OCI-M1 (cell line): ENCODE results near the gene MCL1.
A peak's percentile ranks its signal among the peaks of the same experiment; 100 is the strongest.
"Not testable (repeated sequence)": the region's sequence is repeated elsewhere in the genome, so short reads cannot be mapped to it uniquely, and the experiment has no call there.

ENCODE experiments used
- DNase-seq: peaks from one replicate; lab custom pipeline; 2025; lab: John Stamatoyannopoulos, UW

The MCL1 gene

GRCh38 chr1:150579110-150579944 lies at the start of gene MCL1:
Gene MCL1 (minus strand): TSS chr1:150579610. CDS start chr1:150579530, 80 bp downstream.
- DNase-seq, result peak; percentile 99

GRCh38 chr1:150628766-150629114 lies 49.3 kb upstream of the MCL1 start:
- no peak for DNase-seq

GRCh38 chr1:150627826-150628410 lies 48.5 kb upstream of the MCL1 start:
- no peak for DNase-seq

GRCh38 chr1:150626150-150626549 lies 46.7 kb upstream of the MCL1 start:
- DNase-seq, result no peak

GRCh38 chr1:150624546-150624945 lies 45.1 kb upstream of the MCL1 start:
- DNase-seq, result not testable (repeated sequence)

- DNase-seq, result not testable (repeated sequence)
Measured at GRCh38 chr1:150624134-150624533, 44.7 kb upstream of the MCL1 start.

GRCh38 chr1:150622303-150622975 lies 43.0 kb upstream of the MCL1 start:
- DNase-seq, result no peak

- DNase-seq, result peak; percentile 69
Measured at GRCh38 chr1:150621497-150622302, 42.3 kb upstream of the MCL1 start.

- DNase-seq, result no peak
Measured at GRCh38 chr1:150620919-150621318, 41.5 kb upstream of the MCL1 start.

GRCh38 chr1:150619576-150620509 lies 40.4 kb upstream of the MCL1 start:
- DNase-seq, result peak; percentile 90

GRCh38 chr1:150615346-150616201 lies 36.2 kb upstream of the MCL1 start:
- DNase-seq, result no peak

GRCh38 chr1:150613061-150613920 lies 33.9 kb upstream of the MCL1 start:
- peak; percentile 90 for DNase-seq

- DNase-seq, result no peak
Measured at GRCh38 chr1:150612014-150612345, 32.6 kb upstream of the MCL1 start.

- DNase-seq, result no peak
Measured at GRCh38 chr1:150610576-150610975, 31.2 kb upstream of the MCL1 start.

- DNase-seq, result no peak
Measured at GRCh38 chr1:150609732-150610131, 30.3 kb upstream of the MCL1 start.

GRCh38 chr1:150606463-150607142 lies 27.2 kb upstream of the MCL1 start:
- DNase-seq, result no peak

GRCh38 chr1:150605451-150605731 lies 26.0 kb upstream of the MCL1 start:
- not testable (repeated sequence) for DNase-seq

GRCh38 chr1:150604226-150604588 lies 24.8 kb upstream of the MCL1 start:
- DNase-seq, result no peak

- no peak for DNase-seq
Measured at GRCh38 chr1:150603711-150604110, 24.3 kb upstream of the MCL1 start.
